Lung (tissue), 12 donors: Measurements from ENCODE around the gene CDKN2B-AS1. TPM values are rescaled to one million over a fixed set of nuclear protein-coding genes. Genes with fewer than 3 reads are reported as not detected.

Source experiments
- ATAC-seq: fragments of 200-7000 bp; cut with Tn5 transposase; one replicate; pipeline ENCODE4 v1.9.1; 2020; ENCODE audit warnings: moderate number of reproducible peaks; ENCODE audit not compliant: insufficient read depth, low FRiP score
- DNase-seq, 3 donors: peaks; one replicate each; pipeline ENCODE4 v3.0.0-alpha.2; 2013 to 2017
- H3K27ac ChIP-seq, 2 donors: one replicate each; pipeline ENCODE4 v1.5.1; 2013; ENCODE audit warnings: mild to moderate bottlenecking in 2 of 2, moderate library complexity in 2 of 2, control low read depth in 1 of 2, inconsistent platforms in 1 of 2, low read depth in 1 of 2, low read length in 1 of 2
- H3K27me3 ChIP-seq, 3 donors: one replicate each; pipeline ENCODE4 v1.5.1; 2013; ENCODE audit warnings: low read length in 2 of 3; ENCODE audit not compliant: control insufficient read depth in 3 of 3, insufficient read depth in 3 of 3
- H3K36me3 ChIP-seq, 4 donors: one replicate each; pipeline ENCODE4 v1.5.1; 2013; ENCODE audit warnings: low read length in 4 of 4, mild to moderate bottlenecking in 1 of 4, moderate library complexity in 1 of 4; ENCODE audit not compliant: control insufficient read depth in 4 of 4, insufficient read depth in 4 of 4
- H3K4me1 ChIP-seq, 5 donors: one replicate each; pipeline ENCODE4 v1.5.1; 2013; ENCODE audit warnings: low read length in 5 of 5, mild to moderate bottlenecking in 2 of 5, moderate library complexity in 1 of 5; ENCODE audit not compliant: control insufficient read depth in 5 of 5, insufficient read depth in 5 of 5
- H3K4me3 ChIP-seq: one replicate; pipeline ENCODE4 v1.5.1; 2013; ENCODE audit warnings: mild to moderate bottlenecking, control low read depth, moderate library complexity
- H3K9ac ChIP-seq, 2 donors: one replicate each; pipeline ENCODE4 v1.5.1; 2013; ENCODE audit warnings: low read length in 2 of 2, control low read depth in 1 of 2; ENCODE audit not compliant: insufficient read depth in 1 of 2
- H3K9me3 ChIP-seq, 4 donors: one replicate each; pipeline ENCODE4 v1.5.1; 2013; ENCODE audit warnings: low read length in 3 of 4, mild to moderate bottlenecking in 1 of 4, moderate library complexity in 1 of 4; ENCODE audit not compliant: control insufficient read depth in 4 of 4, insufficient read depth in 3 of 4
- CTCF ChIP-seq: IDR thresholded peaks from 2 replicates; pipeline ENCODE4 v1.5.1; 2012; ENCODE audit warnings: mild to moderate bottlenecking; ENCODE audit errors: control extremely low read depth, extremely low read depth
- WGBS, 2 donors: extraction: QIAGEN DNeasy Blood & Tissue Kit; methylation state at CpG; one replicate each; pipeline ENCODE4 v1.1.7; 2013; 5-methylcytosine and 5-hydroxymethylcytosine counted together
- polyA plus RNA-seq, 2 donors: library from polyadenylated mRNA; stranded (reverse); fragments of 200-250 nt; gene quantifications; one replicate each; pipeline ENCODE4 v1.2.1, GENCODE V29; 2013
- total RNA-seq, 2 donors: library from RNA; depleted of rRNA in 1 of 2; stranded (reverse); fragments of >200 nt in 1 of 2; gene quantifications; one replicate each; pipeline ENCODE4 v1.2.1, GENCODE V29; 2014 to 2021
- donor health status: control.
- donor health status: control.
- donor health status: Bipolar disorder and iron deficiency.
- donor health status: healthy.
- donor health status: DM: yes; HTN: yes; CAD: no.

Gene CDKN2B-AS1
- total and polyA plus RNA-seq, 4 donors = 0.32 to 1.2 (median 0.59) TPM

- no peak overlapping the region for H3K4me3 ChIP-seq
- no peaks in the 10 kb centered on the region for H3K36me3 ChIP-seq
- ATAC-seq (no peak), DNase-seq (no peak)
- H3K9me3 ChIP-seq = no peaks in the 10 kb centered on the region
- TF ChIP-seq CTCF = no peak
- H3K27ac ChIP-seq = no peak overlapping the region
- peaks cover 0 to 1% (median 0%) of the 10 kb centered on the region in 5 donors for H3K4me1 ChIP-seq
- H3K9ac ChIP-seq = no peak overlapping the region
- no peaks in the 10 kb centered on the region for H3K27me3 ChIP-seq
- WGBS, 2 donors = 56 to 59% methylated on average over 1 of the region's 1 CpG
Observed at GRCh38 chr9:22160221-22160620, 165.6 kb downstream of the CDKN2B-AS1 start.

GRCh38 chr9:22165144-22165543 lies 170.6 kb downstream of the CDKN2B-AS1 start:
- Histone ChIP-seq H3K9ac (no peak overlapping the region), H3K27me3 (no peaks in the 10 kb centered on the region), H3K9me3 (no peaks in the 10 kb centered on the region), H3K4me1 (no peaks in the 10 kb centered on the region), H3K27ac (no peak overlapping the region), H3K36me3 (no peaks in the 10 kb centered on the region), H3K4me3 (no peak overlapping the region)
- DNase-seq (no peak), ATAC-seq (no peak)
- TF ChIP-seq CTCF = no peak
- 75 to 81% methylated on average over 1 of the region's 1 CpG for WGBS, 2 donors

GRCh38 chr9:22169243-22169642 lies 174.7 kb downstream of the CDKN2B-AS1 start:
- DNase-seq = no peak
- no peaks in the 10 kb centered on the region for H3K9me3 ChIP-seq
- TF ChIP-seq CTCF = no peak
- 35 to 67% methylated on average over 2 of the region's 2 CpGs for WGBS, 2 donors
- H3K27ac ChIP-seq = no peak overlapping the region
- H3K9ac ChIP-seq = no peak overlapping the region
- ATAC-seq = no peak
- H3K27me3 ChIP-seq = no peaks in the 10 kb centered on the region
- no peaks in the 10 kb centered on the region for H3K4me1 ChIP-seq
- H3K36me3 ChIP-seq = no peaks in the 10 kb centered on the region
- H3K4me3 ChIP-seq = no peak overlapping the region

GRCh38 chr9:22169727-22170503 lies 175.3 kb downstream of the CDKN2B-AS1 start:
- Histone ChIP-seq H3K9ac (no peak overlapping the region), H3K4me1 (no peaks in the 10 kb centered on the region), H3K27ac (no peak overlapping the region), H3K4me3 (no peak overlapping the region), H3K9me3 (no peaks in the 10 kb centered on the region), H3K36me3 (no peaks in the 10 kb centered on the region), H3K27me3 (no peaks in the 10 kb centered on the region)
- DNase-seq (no peak), ATAC-seq (no peak)
- no peak for TF ChIP-seq CTCF
- 60 to 80% methylated on average over 1 of the region's 1 CpG for WGBS, 2 donors
